IMR-90 (cell line): ENCODE results near the gene C7orf33. TPM values are rescaled to one million over a fixed set of nuclear protein-coding genes. Genes with fewer than 3 reads are reported as not detected.

ENCODE experiments used
- ATAC-seq: fragments of 200-7000 bp; cut with Tn5 transposase; 2 replicates; pipeline ENCODE4 v1.9.1; 2020; ENCODE audit warnings: low read depth, mild to moderate bottlenecking, moderate library complexity
- BruUV-seq: library from RNA; stranded (reverse); fragments of 400-500 nt; replicated peaks from 2 replicates; lab custom pipeline; 2021; lab: Mats Ljungman, UMichigan
- CTCF ChIA-PET: fragments of 300-600 bp; formaldehyde crosslinking; extraction: SDS; loops from one replicate; lab custom pipeline; 2021; ENCODE audit warnings: antibody characterized with exemption; lab: Yijun Ruan, JAX
- POLR2A ChIA-PET: fragments of 300-600 bp; sonication (Branson Sonifier 250); formaldehyde crosslinking; loops from one replicate; lab custom pipeline; 2022; ENCODE audit warnings: antibody characterized with exemption; ENCODE audit not compliant: unreplicated experiment; lab: Charles Lee
- DNase-seq: peaks from one replicate; pipeline ENCODE4 v3.0.0; 2013
- H2AFZ ChIP-seq: replicated peaks from 2 replicates; pipeline ENCODE3; 2013; ENCODE audit warnings: low read length, mild to moderate bottlenecking; ENCODE audit not compliant: poor library complexity
- H2AK5ac ChIP-seq: 2 replicates; pipeline ENCODE4 v1.6.1; 2013; ENCODE audit warnings: low read depth, low read length, inconsistent platforms
- H2AK9ac ChIP-seq: replicated peaks from 2 replicates; pipeline ENCODE3; 2013; ENCODE audit warnings: mild to moderate bottlenecking, low read depth, low read length, moderate library complexity; ENCODE audit not compliant: poor library complexity
- H2BK120ac ChIP-seq: 2 replicates; pipeline ENCODE4 v1.6.1; 2013; ENCODE audit warnings: low read depth, low read length, inconsistent platforms
- H2BK15ac ChIP-seq: 3 replicates; pipeline ENCODE4 v1.6.1; 2013; ENCODE audit warnings: low read depth, low read length, inconsistent platforms
- H2BK20ac ChIP-seq: 2 replicates; pipeline ENCODE4 v1.6.1; 2013; ENCODE audit warnings: low read depth, mild to moderate bottlenecking, inconsistent platforms, low read length, moderate library complexity
- H2BK5ac ChIP-seq: 2 replicates; pipeline ENCODE4 v1.6.1; 2013; ENCODE audit warnings: mild to moderate bottlenecking, low read depth, low read length, inconsistent platforms; ENCODE audit not compliant: poor library complexity, severe bottlenecking
- H3K14ac ChIP-seq: replicated peaks from 2 replicates; pipeline ENCODE4 v1.6.1; 2013; ENCODE audit warnings: low read depth, low read length, inconsistent platforms
- H3K18ac ChIP-seq: 2 replicates; pipeline ENCODE4 v1.6.1; 2013; ENCODE audit warnings: low read depth, low read length, control low read depth
- H3K23ac ChIP-seq: 2 replicates; pipeline ENCODE4 v1.6.1; 2013; ENCODE audit warnings: low read depth, low read length, inconsistent platforms
- H3K27ac ChIP-seq: 2 replicates; pipeline ENCODE4 v1.5.1; 2013; ENCODE audit warnings: mild to moderate bottlenecking, control low read depth, low read length; ENCODE audit not compliant: insufficient read depth
- H3K27me3 ChIP-seq: 2 replicates; pipeline ENCODE4 v1.6.1; 2013; ENCODE audit warnings: low read length; ENCODE audit not compliant: control insufficient read depth, insufficient read depth
- H3K36me3 ChIP-seq: 2 replicates; pipeline ENCODE4 v1.6.1; 2013; ENCODE audit warnings: low read length, mixed read lengths; ENCODE audit not compliant: control insufficient read depth, insufficient read depth
- H3K4ac ChIP-seq: 2 replicates; pipeline ENCODE4 v1.6.1; 2013; ENCODE audit warnings: low read depth, low read length, inconsistent platforms
- H3K4me1 ChIP-seq: 2 replicates; pipeline ENCODE4 v1.6.1; 2013; ENCODE audit warnings: low read length, mixed read lengths; ENCODE audit not compliant: control insufficient read depth, insufficient read depth
- H3K4me2 ChIP-seq: 2 replicates; pipeline ENCODE4 v1.6.1; 2013; ENCODE audit warnings: low read depth, mild to moderate bottlenecking, control low read depth, low read length, moderate library complexity
- H3K4me3 ChIP-seq: 2 replicates; pipeline ENCODE4 v1.5.1; 2013; ENCODE audit warnings: low read depth, mild to moderate bottlenecking, control low read depth, low read length, moderate library complexity; ENCODE audit not compliant: insufficient read depth
- H3K56ac ChIP-seq: 2 replicates; pipeline ENCODE4 v1.6.1; 2013; ENCODE audit warnings: low read length, inconsistent platforms; ENCODE audit not compliant: insufficient read depth; ENCODE audit errors: extremely low read depth
- H3K79me1 ChIP-seq, 2 experiments: 2 replicates each; pipeline ENCODE4 v1.6.1; 2013; ENCODE audit warnings: low read length in 2 of 2, inconsistent platforms in 1 of 2, low read depth in 1 of 2
- H3K9ac ChIP-seq: 2 replicates; pipeline ENCODE4 v1.6.1; 2013; ENCODE audit warnings: low read depth, low read length, control low read depth
- H3K9me1 ChIP-seq: 2 replicates; pipeline ENCODE4 v1.6.1; 2013; ENCODE audit warnings: low read length, inconsistent platforms; ENCODE audit not compliant: insufficient read depth
- H3K9me3 ChIP-seq: 2 replicates; pipeline ENCODE4 v1.6.1; 2013; ENCODE audit warnings: low read length; ENCODE audit not compliant: control insufficient read depth, insufficient read depth
- H4K20me1 ChIP-seq: 2 replicates; pipeline ENCODE4 v1.6.1; 2013; ENCODE audit warnings: low read length, inconsistent platforms; ENCODE audit not compliant: insufficient read depth
- H4K5ac ChIP-seq: 2 replicates; pipeline ENCODE4 v1.6.1; 2013; ENCODE audit warnings: mild to moderate bottlenecking, low read depth, low read length, control low read depth
- H4K8ac ChIP-seq, 2 experiments: 2 replicates each; pipeline ENCODE4 v1.6.1; 2013; ENCODE audit warnings: low read depth in 2 of 2, low read length in 2 of 2, control low read depth in 1 of 2, inconsistent platforms in 1 of 2
- H4K91ac ChIP-seq: 2 replicates; pipeline ENCODE4 v1.6.1; 2013; ENCODE audit warnings: low read depth, low read length, inconsistent platforms; ENCODE audit not compliant: insufficient read depth
- BHLHE40 ChIP-seq: fragments of 150-350 bp; IDR thresholded peaks from 2 replicates; pipeline ENCODE4 v1.6.1; 2016; ENCODE audit warnings: mild to moderate bottlenecking, low read depth, low read length
- CHD1 ChIP-seq: IDR thresholded peaks from 2 replicates; pipeline ENCODE4 v1.6.1; 2012; ENCODE audit warnings: low read depth, low read length, improper control_type of control experiment
- FOS ChIP-seq: fragments of 150-350 bp; IDR thresholded peaks from 2 replicates; pipeline ENCODE4 v1.6.1; 2016; ENCODE audit warnings: low read depth, low read length
- RFX5 ChIP-seq: IDR thresholded peaks from 2 replicates; pipeline ENCODE4 v1.8.0; 2012; ENCODE audit warnings: low read depth, mild to moderate bottlenecking, low read length, moderate library complexity
- WGBS, 2 experiments: methylation state at CpG; one replicate each; pipeline versions ENCODE4 v1.1.5 to v1.1.7; 2013; ENCODE audit warnings: missing lambda C conversion rate in 2 of 2; ENCODE audit not compliant: insufficient read length in 1 of 2; ENCODE audit errors: extremely low coverage in 2 of 2; 5-methylcytosine and 5-hydroxymethylcytosine counted together
- dilution Hi-C: fragments of 300-500 bp; cut with HindIII; formaldehyde crosslinking; loops from one replicate; pipeline ENCODE4 v1.14.3; 2018; ENCODE audit warnings: low sequenced_read_pairs; ENCODE audit not compliant: unreplicated experiment
- in situ Hi-C: fragments of 300-500 bp; cut with MboI; formaldehyde crosslinking; loops from 3 replicates; pipeline ENCODE4 v1.14.3; 2019; ENCODE audit warnings: low sequenced_read_pairs, inconsistent platforms, mixed read lengths
- intact Hi-C: fragments of 100-400 bp; cut with micrococcal nuclease; formaldehyde crosslinking; loops from 2 replicates; pipeline ENCODE4 v1.10.0; 2022
- polyA plus RNA-seq, 3 experiments: library from polyadenylated mRNA; depleted of rRNA; stranded (reverse); fragments of >200 nt; gene quantifications; 2 replicates each; pipeline ENCODE4 v1.2.3, GENCODE V29; 2012; ENCODE audit warnings: low replicate concordance in 1 of 3
- total RNA-seq: library from RNA; depleted of rRNA; stranded (reverse); fragments of >200 nt; gene quantifications from 2 replicates; pipeline ENCODE4 v1.2.3, GENCODE V29; 2012

C7orf33 gene
- total and polyA plus RNA-seq, 2 of the 4 experiments (the other 2 are of a cell fraction), result not detected

GRCh38 chr7:148575640-148576411 lies 14.7 kb upstream of the C7orf33 start (continued):
- TF ChIP-seq RFX5 (no peak), FOS (no peak)

GRCh38 chr7:148579366-148579765 lies 11.2 kb upstream of the C7orf33 start:
- Histone ChIP-seq H4K91ac (no peak overlapping the region), H3K9me3 (no peaks in the 10 kb centered on the region), H2AK9ac (no peak overlapping the region), H2BK5ac (no peak overlapping the region), H4K8ac (no peak overlapping the region), H3K14ac (no peak overlapping the region), H3K4ac (no peak overlapping the region), H3K4me1 (no peaks in the 10 kb centered on the region), H3K27me3 (peaks cover 2% of the 10 kb centered on the region; the same call in 1 of the 2 replicates), H3K9ac (no peak overlapping the region), H4K5ac (no peak overlapping the region), H2BK120ac (no peak overlapping the region), H4K20me1 (no peaks in the 10 kb centered on the region), H3K23ac (no peak overlapping the region), H3K4me3 (no peak overlapping the region), H3K79me1 (no peaks in the 10 kb centered on the region), H3K18ac (no peak overlapping the region), H2BK15ac (no peak overlapping the region), H2AFZ (no peak overlapping the region), H3K36me3 (no peaks in the 10 kb centered on the region), H2AK5ac (no peak overlapping the region), H3K27ac (no peak overlapping the region), H3K56ac (no peak overlapping the region), H3K4me2 (no peak overlapping the region), H3K9me1 (no peaks in the 10 kb centered on the region), H2BK20ac (no peak overlapping the region)
- ATAC-seq (no peak), DNase-seq (no peak)
- WGBS, 2 experiments, result no CpG with 5 or more reads among the region's 4 CpGs
- dilution Hi-C loops (no loop called here), intact Hi-C loops (no loop called here), in situ Hi-C loops (loop anchor here (5.0 kb wide), 1 partner anchor 383 kb away; no protein-coding TSS in a partner anchor)
- TF ChIP-seq BHLHE40 (no peak), FOS (no peak), CHD1 (no peak)
- BruUV-seq, result no TSS peak
- ChIA-PET POLR2A (no interaction called here), CTCF (no interaction called here)
